BJ (cell line): ENCODE data around the gene EPB41L1. TPM values are rescaled to one million over a fixed set of nuclear protein-coding genes. Genes with fewer than 3 reads are reported as not detected.
"Not testable (repeated sequence)": the region's sequence is repeated elsewhere in the genome, so short reads cannot be mapped to it uniquely, and the experiment has no call there.

ENCODE experiments used
- CTCF ChIA-PET: fragments of 350-600 bp; formaldehyde crosslinking; extraction: SDS; loops from one replicate; lab custom pipeline; 2021; ENCODE audit warnings: antibody characterized with exemption, inconsistent platforms; lab: Yijun Ruan, JAX
- POLR2A ChIA-PET: fragments of 300-600 bp; sonication (Branson Sonifier 250); formaldehyde crosslinking; extraction: SDS; loops from one replicate; lab custom pipeline; 2021; ENCODE audit warnings: antibody characterized with exemption; lab: Charles Lee
- DNase-seq: peaks from one replicate; pipeline ENCODE4 v3.0.0-alpha.2; 2011; ENCODE audit warnings: low read depth
- H3K27me3 ChIP-seq: 2 replicates; pipeline ENCODE4 v1.6.0; 2011; ENCODE audit warnings: low read length; ENCODE audit not compliant: control insufficient read depth, insufficient read depth
- H3K36me3 ChIP-seq: 2 replicates; pipeline ENCODE4 v1.5.1; 2011; ENCODE audit warnings: low read length; ENCODE audit not compliant: control insufficient read depth, insufficient read depth
- H3K4me3 ChIP-seq: 2 replicates; pipeline ENCODE4 v1.5.1; 2011; ENCODE audit warnings: low read depth, mild to moderate bottlenecking, control low read depth, low read length
- polyA plus RNA-seq: library from polyadenylated mRNA; depleted of rRNA; stranded (reverse); fragments of >200 nt; gene quantifications from 2 replicates; pipeline ENCODE4 v1.2.3, GENCODE V29; 2011
- TF ChIP-seq, protein P1 (sequence below): IDR thresholded peaks from 2 replicates; pipeline ENCODE4 v1.5.1; 2011; ENCODE audit warnings: low read depth, mild to moderate bottlenecking, control low read depth, inconsistent platforms, low read length, moderate library complexity; ENCODE audit not compliant: insufficient read depth

EPB41L1 gene
- polyA plus RNA-seq, 1 experiment, result 20.2 TPM

DNA sequence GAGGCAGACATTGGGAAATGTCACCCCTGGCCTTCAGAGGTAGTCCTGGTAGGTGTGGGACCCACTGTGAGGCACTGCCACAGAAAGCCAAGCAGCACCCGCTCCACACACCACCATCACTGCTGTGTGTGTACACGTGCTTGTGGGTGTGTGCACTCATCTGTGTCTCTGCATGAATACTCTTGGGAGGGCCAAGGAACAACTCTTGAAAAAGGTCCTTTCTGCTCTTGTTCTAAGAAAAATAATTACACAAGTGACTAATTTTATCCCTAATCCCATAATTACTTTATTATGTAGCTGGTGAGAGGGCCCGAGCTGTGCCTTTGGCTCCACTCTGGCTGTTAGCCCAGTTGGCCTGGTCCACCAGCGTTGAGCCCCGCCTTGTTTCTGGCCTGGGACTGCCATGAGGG lies 21.7 kb upstream of the EPB41L1 start:
- no peaks in the 10 kb centered on the region for H3K27me3 ChIP-seq
- TF ChIP-seq, protein P1, sequence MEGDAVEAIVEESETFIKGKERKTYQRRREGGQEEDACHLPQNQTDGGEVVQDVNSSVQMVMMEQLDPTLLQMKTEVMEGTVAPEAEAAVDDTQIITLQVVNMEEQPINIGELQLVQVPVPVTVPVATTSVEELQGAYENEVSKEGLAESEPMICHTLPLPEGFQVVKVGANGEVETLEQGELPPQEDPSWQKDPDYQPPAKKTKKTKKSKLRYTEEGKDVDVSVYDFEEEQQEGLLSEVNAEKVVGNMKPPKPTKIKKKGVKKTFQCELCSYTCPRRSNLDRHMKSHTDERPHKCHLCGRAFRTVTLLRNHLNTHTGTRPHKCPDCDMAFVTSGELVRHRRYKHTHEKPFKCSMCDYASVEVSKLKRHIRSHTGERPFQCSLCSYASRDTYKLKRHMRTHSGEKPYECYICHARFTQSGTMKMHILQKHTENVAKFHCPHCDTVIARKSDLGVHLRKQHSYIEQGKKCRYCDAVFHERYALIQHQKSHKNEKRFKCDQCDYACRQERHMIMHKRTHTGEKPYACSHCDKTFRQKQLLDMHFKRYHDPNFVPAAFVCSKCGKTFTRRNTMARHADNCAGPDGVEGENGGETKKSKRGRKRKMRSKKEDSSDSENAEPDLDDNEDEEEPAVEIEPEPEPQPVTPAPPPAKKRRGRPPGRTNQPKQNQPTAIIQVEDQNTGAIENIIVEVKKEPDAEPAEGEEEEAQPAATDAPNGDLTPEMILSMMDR, result no peak
- POLR2A ChIA-PET, result no interaction called here
- no peak overlapping the region for H3K4me3 ChIP-seq
- CTCF ChIA-PET, result interaction anchor here (0.8 to 5.9 kb wide), 3 partner anchors 57 to 140 kb away, joined by 4 to 77 read pairs (median 5); no protein-coding TSS in a partner anchor
- DNase-seq, result no peak
- H3K36me3 ChIP-seq, result no peaks in the 10 kb centered on the region

DNA sequence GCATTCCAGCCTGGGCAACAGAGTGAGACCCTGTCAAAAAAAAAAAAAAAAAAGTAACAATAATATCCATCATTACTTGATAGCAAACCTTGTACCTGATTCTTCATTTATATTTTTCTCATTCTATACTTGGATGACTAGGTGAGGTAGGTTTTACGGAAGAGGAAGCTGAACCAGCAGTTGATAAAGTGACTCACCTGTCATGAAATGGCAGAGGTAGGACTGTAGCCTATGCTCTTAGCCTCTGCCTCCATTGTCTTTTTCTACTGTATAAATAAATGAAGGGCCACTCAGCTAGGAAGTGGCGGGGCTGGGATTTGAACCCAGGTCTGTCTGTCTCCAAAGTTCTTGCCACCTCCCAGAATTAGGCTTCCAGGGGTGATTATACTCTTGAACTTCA lies 20.7 kb upstream of the EPB41L1 start:
- Histone ChIP-seq H3K27me3 (no peaks in the 10 kb centered on the region), H3K36me3 (no peaks in the 10 kb centered on the region), H3K4me3 (no peak overlapping the region)
- no peak for DNase-seq
- ChIA-PET CTCF (interaction anchor here (0.7 to 5.9 kb wide), 4 partner anchors 17 to 141 kb away, joined by 3 to 77 read pairs (median 4); no protein-coding TSS in a partner anchor), POLR2A (no interaction called here)
- TF ChIP-seq, protein P1, result no peak

DNA sequence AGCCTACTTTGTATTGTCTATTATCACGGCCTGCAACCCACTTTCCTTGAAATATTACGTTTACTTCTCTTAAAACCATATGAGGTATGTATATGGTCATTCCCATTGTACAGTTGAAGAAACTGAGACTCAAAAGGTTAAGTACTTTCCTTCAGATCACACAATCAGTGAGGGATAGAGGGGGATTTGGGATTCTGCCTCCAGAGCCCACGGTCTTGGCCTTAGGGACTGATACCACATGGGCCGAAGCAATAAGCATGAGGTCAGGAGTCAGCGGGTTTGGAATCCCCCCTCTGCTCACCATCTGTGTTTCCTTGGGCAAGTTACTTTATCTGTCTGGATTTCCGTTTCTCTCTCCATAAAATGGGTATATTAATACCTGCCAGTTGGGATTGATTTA lies 19.4 kb upstream of the EPB41L1 start:
- TF ChIP-seq, protein P1, result no peak
- no peaks in the 10 kb centered on the region for H3K36me3 ChIP-seq
- no peaks in the 10 kb centered on the region for H3K27me3 ChIP-seq
- no peak overlapping the region for H3K4me3 ChIP-seq
- no peak for DNase-seq
- CTCF ChIA-PET, result interaction anchor here (5.9 to 15.9 kb wide), 2 partner anchors 143 to 144 kb away, joined by 77 to 498 read pairs; no protein-coding TSS in a partner anchor
- POLR2A ChIA-PET, result no interaction called here

DNA sequence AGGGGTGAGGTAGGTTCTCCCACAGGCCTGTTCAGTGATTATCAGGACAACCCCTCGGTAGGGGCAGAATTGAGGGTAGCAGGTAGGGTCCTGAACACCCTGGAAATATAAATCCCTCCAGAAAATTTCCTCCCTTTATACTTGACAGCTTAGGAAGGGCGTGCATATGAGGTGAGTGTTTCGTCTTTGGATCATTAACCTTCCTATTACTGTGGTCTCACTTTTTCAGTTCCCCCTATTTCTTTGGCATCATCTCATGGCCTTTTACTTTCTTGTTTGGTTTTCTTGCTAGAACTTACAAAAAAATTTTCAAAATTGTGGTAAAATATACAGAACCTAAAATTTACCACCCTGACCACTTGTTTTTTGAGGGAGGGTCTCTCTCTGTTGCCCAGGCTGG lies 18.7 kb upstream of the EPB41L1 start:
- ChIA-PET CTCF (interaction anchor here (15.9 kb wide), 1 partner anchor 145 kb away, joined by 498 read pairs; no protein-coding TSS in a partner anchor), POLR2A (no interaction called here)
- no peaks in the 10 kb centered on the region for H3K27me3 ChIP-seq
- TF ChIP-seq, protein P1, result no peak
- no peaks in the 10 kb centered on the region for H3K36me3 ChIP-seq
- DNase-seq, result no peak
- H3K4me3 ChIP-seq, result no peak overlapping the region

DNA sequence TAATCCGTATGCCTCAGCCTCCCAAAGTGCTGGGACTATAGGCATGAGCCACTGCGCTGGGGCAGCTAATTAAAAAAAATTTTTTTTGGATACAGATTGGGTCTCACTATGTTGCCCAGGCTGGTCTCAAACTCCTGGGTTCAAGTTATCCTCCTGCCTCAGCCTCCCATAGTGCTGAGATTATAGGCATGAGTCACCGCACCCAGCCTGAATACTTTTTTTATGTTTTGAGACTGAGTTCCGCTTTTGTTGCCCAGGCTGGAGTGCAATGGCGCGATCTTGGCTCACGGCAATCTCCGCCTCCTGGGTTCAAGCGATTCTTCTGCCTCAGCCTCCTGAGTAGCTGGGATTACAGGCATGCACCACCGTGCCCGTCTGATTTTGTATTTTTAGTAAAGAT lies 17.2 kb upstream of the EPB41L1 start:
- CTCF ChIA-PET, result interaction anchor here (1.0 to 15.9 kb wide), 9 partner anchors 9 to 157 kb away, joined by 3 to 498 read pairs (median 11); no protein-coding TSS in a partner anchor
- DNase-seq, H3K27me3 ChIP-seq, POLR2A ChIA-PET, H3K36me3 ChIP-seq, H3K4me3 ChIP-seq: not testable (repeated sequence)

DNA sequence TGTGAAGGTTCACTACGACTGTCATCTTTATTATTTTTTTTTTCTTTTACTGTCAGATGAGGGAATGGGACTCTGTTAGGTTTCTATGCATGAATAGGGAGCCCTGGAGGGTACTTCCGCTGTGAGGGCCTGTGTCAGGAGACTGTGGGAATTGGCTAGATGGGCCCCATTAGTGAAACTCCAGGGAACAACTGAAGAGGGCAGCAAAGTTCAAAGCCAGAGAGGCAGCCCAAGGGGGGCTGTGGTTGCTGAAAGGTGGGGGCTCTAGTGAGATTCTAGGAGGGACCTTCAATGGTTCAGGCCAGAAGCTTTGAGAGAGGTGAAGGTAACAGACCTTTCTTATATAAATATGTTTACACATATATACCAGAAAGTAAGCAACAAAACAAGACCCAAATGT lies 13.2 kb upstream of the EPB41L1 start:
- CTCF ChIA-PET, result interaction anchor here (0.6 to 15.9 kb wide), 3 partner anchors 8 to 151 kb away, joined by 3 to 498 read pairs (median 3); no protein-coding TSS in a partner anchor
- TF ChIP-seq, protein P1, result no peak
- Histone ChIP-seq H3K27me3 (peaks cover 3% of the 10 kb centered on the region), H3K36me3 (no peaks in the 10 kb centered on the region), H3K4me3 (no peak overlapping the region)
- DNase-seq, result no peak
- POLR2A ChIA-PET, result no interaction called here
